Neural cell (in vitro differentiated cells): ENCODE results near the gene MDM2. TPM values are rescaled to one million over a fixed set of nuclear protein-coding genes. Genes with fewer than 3 reads are reported as not detected.
"Not testable (repeated sequence)": the region's sequence is repeated elsewhere in the genome, so short reads cannot be mapped to it uniquely, and the experiment has no call there.

Experiments
- H2AFZ ChIP-seq: fragments of 200-600, 300-800 bp; sonication (generic), shearing (Covaris generic); 2 replicates; pipeline ENCODE4 v1.6.0; 2014; ENCODE audit warnings: low read depth, mild to moderate bottlenecking, antibody characterized with exemption, low read length, moderate library complexity
- H3F3A ChIP-seq: fragments of 200-600 bp; shearing (Covaris generic); 2 replicates; pipeline ENCODE4 v1.6.1; 2016; ENCODE audit warnings: mild to moderate bottlenecking, moderate library complexity, mixed read lengths, antibody characterized with exemption, low read length; ENCODE audit not compliant: insufficient read depth, poor library complexity, severe bottlenecking
- H3K27ac ChIP-seq: fragments of 200-600, 300-800 bp; sonication (generic), shearing (Covaris generic); 2 replicates; pipeline ENCODE4 v1.5.1; 2014; ENCODE audit warnings: mild to moderate bottlenecking, low read length, moderate library complexity
- H3K27me3 ChIP-seq: fragments of 300-800, 200-600 bp; sonication (generic), shearing (Covaris generic); 2 replicates; pipeline ENCODE4 v1.6.0; 2014; ENCODE audit warnings: mild to moderate bottlenecking, low read depth, low read length, moderate library complexity; ENCODE audit not compliant: insufficient read depth
- H3K36me3 ChIP-seq: fragments of 300-800, 200-600 bp; sonication (generic), shearing (Covaris generic); 2 replicates; pipeline ENCODE4 v1.5.1; 2014; ENCODE audit warnings: mild to moderate bottlenecking, antibody characterized with exemption, low read length, moderate library complexity; ENCODE audit not compliant: insufficient read depth
- H3K4me2 ChIP-seq: fragments of 300-800, 200-600 bp; sonication (generic), shearing (Covaris generic); 2 replicates; pipeline ENCODE4 v1.6.0; 2014; ENCODE audit warnings: mild to moderate bottlenecking, low read length
- H3K4me3 ChIP-seq: fragments of 300-800, 200-600 bp; sonication (generic), shearing (Covaris generic); 2 replicates; pipeline ENCODE4 v1.5.1; 2014; ENCODE audit warnings: mild to moderate bottlenecking, low read length, moderate library complexity
- H3K79me2 ChIP-seq: fragments of 200-600 bp; shearing (Covaris generic); replicated peaks from 2 replicates; pipeline ENCODE4 v1.6.0; 2014; ENCODE audit warnings: mild to moderate bottlenecking, low read length, moderate library complexity; ENCODE audit not compliant: insufficient read depth
- H3K9ac ChIP-seq: fragments of 300-800, 200-600 bp; sonication (generic), shearing (Covaris generic); 2 replicates; pipeline ENCODE4 v1.6.1; 2016; ENCODE audit warnings: mild to moderate bottlenecking, low read length, mixed read lengths
- H3K9me2 ChIP-seq: fragments of 200-600 bp; shearing (Covaris generic); 2 replicates; pipeline ENCODE4 v1.6.1; 2016; ENCODE audit warnings: mild to moderate bottlenecking, low read length, mixed read lengths; ENCODE audit not compliant: insufficient read depth
- H3K9me3 ChIP-seq: fragments of 200-600, 300-800 bp; sonication (generic), shearing (Covaris generic); 2 replicates; pipeline ENCODE4 v1.6.1; 2016; ENCODE audit warnings: mild to moderate bottlenecking, mixed run types, low read length, moderate library complexity, mixed read lengths
- H4K20me1 ChIP-seq: fragments of 200-600 bp; shearing (Covaris generic); 2 replicates; pipeline ENCODE4 v1.6.1; 2016; ENCODE audit warnings: mild to moderate bottlenecking, mixed run types; ENCODE audit not compliant: insufficient read depth
- EP300 ChIP-seq: fragments of 450-650 bp; conservative IDR thresholded peaks from 2 replicates; pipeline ENCODE4 v1.6.1; 2014; ENCODE audit warnings: antibody characterized with exemption, mild to moderate bottlenecking, moderate library complexity; ENCODE audit not compliant: poor library complexity, severe bottlenecking
- EZH2 ChIP-seq: fragments of 200-600, 300-800 bp; shearing (Covaris generic), sonication (generic); IDR thresholded peaks from 2 replicates; pipeline ENCODE4 v1.6.1; 2014; ENCODE audit warnings: antibody characterized with exemption, low read length, borderline replicate concordance, mild to moderate bottlenecking; ENCODE audit not compliant: insufficient read depth, poor library complexity, severe bottlenecking
- MXI1 ChIP-seq: fragments of 450-650 bp; conservative IDR thresholded peaks from 2 replicates; pipeline ENCODE4 v1.6.1; 2014; ENCODE audit warnings: antibody characterized with exemption, mild to moderate bottlenecking; ENCODE audit not compliant: poor library complexity, severe bottlenecking
- POLR2AphosphoS5 ChIP-seq: IDR thresholded peaks from 2 replicates; pipeline ENCODE4 v1.6.1; 2012
- RAD21 ChIP-seq: fragments of 450-650 bp; conservative IDR thresholded peaks from 2 replicates; pipeline ENCODE4 v1.6.1; 2014; ENCODE audit warnings: antibody characterized with exemption, mild to moderate bottlenecking, moderate library complexity
- REST ChIP-seq: IDR thresholded peaks from 2 replicates; pipeline ENCODE4 v1.6.1; 2012; ENCODE audit warnings: borderline replicate concordance
- SMC3 ChIP-seq: fragments of 450-650 bp; conservative IDR thresholded peaks from 2 replicates; pipeline ENCODE4 v1.6.1; 2014; ENCODE audit warnings: antibody characterized with exemption, mild to moderate bottlenecking, moderate library complexity; ENCODE audit not compliant: poor library complexity
- TAF1 ChIP-seq: IDR thresholded peaks from 2 replicates; pipeline ENCODE4 v1.6.1; 2012; ENCODE audit warnings: low read depth
- polyA plus RNA-seq: library from polyadenylated mRNA; depleted of rRNA; stranded (reverse); fragments of >200 nt; gene quantifications from 2 replicates; pipeline ENCODE4 v1.2.3, GENCODE V29; 2014
- TF ChIP-seq, protein P1 (sequence below): fragments of 450-650 bp; IDR thresholded peaks from 2 replicates; pipeline ENCODE4 v1.5.1; 2014; ENCODE audit warnings: antibody characterized with exemption, mild to moderate bottlenecking, moderate library complexity; ENCODE audit not compliant: poor library complexity, severe bottlenecking

Gene MDM2
- polyA plus RNA-seq, 1 donor from 2014 or later = 37.5 TPM

DNA sequence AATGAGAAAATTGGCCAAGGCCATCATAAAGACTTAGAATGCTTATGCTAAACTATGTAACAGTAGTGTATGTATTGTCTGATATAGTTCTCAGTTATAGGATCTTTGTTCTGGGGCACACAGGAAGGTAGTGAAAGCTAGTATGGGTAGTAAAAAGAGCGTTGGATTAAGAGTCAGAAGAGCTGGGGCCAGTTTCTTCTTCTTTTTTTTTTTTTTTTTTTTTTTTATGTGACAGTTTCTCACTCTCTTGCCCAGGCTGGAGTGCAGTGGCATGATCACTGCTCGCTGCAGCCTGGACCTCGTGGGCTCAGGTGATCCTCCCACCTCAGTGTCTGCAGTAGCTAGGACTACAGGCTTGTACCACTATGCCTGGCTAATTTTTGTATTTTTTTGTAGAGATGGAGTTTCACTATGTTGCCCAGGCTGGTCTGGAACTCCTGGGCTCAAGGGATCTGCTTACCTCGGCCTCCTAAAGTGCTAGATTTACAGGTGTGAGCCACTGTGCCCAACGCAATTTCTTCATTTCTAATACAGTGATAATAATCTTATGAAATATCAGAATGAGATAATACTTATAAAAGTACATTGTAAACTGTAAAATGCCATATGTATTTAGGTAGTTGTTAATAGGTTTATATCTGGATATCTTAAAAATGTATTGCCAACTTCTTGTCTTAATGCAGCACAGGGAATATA, 7.4 kb downstream of the MDM2 start:
- Histone ChIP-seq H2AFZ (no peak overlapping the region), H3K9me3 (no peaks in the 10 kb centered on the region), H3K27ac (no peak overlapping the region), H3K79me2 (peaks cover 27% of the 10 kb centered on the region), H3F3A (no peaks in the 10 kb centered on the region), H4K20me1 (no peaks in the 10 kb centered on the region), H3K4me3 (no peak overlapping the region), H3K27me3 (no peaks in the 10 kb centered on the region), H3K9ac (no peak overlapping the region), H3K9me2 (no peaks in the 10 kb centered on the region), H3K4me2 (no peak overlapping the region), H3K36me3 (peaks cover 6% of the 10 kb centered on the region)
- TF ChIP-seq SMC3 (no peak), TAF1 (no peak), MXI1 (no peak), POLR2AphosphoS5 (no peak)

GRCh38 chr12:68815928-68816800, 8.2 kb downstream of the MDM2 start:
- Histone ChIP-seq H3K4me2 (no peak overlapping the region), H3K4me3 (no peak overlapping the region), H3K9me2 (no peaks in the 10 kb centered on the region), H3K36me3 (peaks cover 9% of the 10 kb centered on the region), H3K9ac (no peak overlapping the region), H3K27ac (no peak overlapping the region), H4K20me1 (no peaks in the 10 kb centered on the region), H2AFZ (no peak overlapping the region), H3K27me3 (no peaks in the 10 kb centered on the region), H3K79me2 (peaks cover 20% of the 10 kb centered on the region), H3K9me3 (no peaks in the 10 kb centered on the region), H3F3A (no peaks in the 10 kb centered on the region)
- no peak for TF ChIP-seq POLR2AphosphoS5
- TF ChIP-seq RAD21 = no peak
- TF ChIP-seq MXI1 = no peak
- TF ChIP-seq SMC3 = no peak
- TF ChIP-seq REST = no peak
- TF ChIP-seq EZH2 = no peak
- TF ChIP-seq, protein P1, sequence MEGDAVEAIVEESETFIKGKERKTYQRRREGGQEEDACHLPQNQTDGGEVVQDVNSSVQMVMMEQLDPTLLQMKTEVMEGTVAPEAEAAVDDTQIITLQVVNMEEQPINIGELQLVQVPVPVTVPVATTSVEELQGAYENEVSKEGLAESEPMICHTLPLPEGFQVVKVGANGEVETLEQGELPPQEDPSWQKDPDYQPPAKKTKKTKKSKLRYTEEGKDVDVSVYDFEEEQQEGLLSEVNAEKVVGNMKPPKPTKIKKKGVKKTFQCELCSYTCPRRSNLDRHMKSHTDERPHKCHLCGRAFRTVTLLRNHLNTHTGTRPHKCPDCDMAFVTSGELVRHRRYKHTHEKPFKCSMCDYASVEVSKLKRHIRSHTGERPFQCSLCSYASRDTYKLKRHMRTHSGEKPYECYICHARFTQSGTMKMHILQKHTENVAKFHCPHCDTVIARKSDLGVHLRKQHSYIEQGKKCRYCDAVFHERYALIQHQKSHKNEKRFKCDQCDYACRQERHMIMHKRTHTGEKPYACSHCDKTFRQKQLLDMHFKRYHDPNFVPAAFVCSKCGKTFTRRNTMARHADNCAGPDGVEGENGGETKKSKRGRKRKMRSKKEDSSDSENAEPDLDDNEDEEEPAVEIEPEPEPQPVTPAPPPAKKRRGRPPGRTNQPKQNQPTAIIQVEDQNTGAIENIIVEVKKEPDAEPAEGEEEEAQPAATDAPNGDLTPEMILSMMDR = no peak
- no peak for TF ChIP-seq EP300
- TF ChIP-seq TAF1 = no peak

DNA sequence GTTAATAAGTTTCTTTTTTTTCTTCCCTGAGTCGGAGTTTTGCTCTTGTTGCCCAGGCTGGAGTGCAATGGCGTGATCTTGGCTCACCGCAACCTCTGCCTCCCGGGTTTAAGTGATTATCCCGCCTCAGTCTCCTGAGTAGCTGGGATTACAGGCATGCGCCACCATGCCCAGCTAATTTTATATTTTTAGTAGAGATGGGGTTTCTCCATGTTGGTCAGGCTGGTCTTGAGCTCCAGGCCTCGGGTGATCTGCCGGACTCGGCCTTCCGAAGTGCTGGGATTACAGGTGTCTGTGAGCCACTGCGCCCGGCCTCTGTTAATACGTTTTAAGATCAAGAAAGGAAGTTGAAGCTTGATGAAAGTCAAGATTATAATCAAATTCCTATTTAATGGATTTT, 11.5 kb downstream of the MDM2 start:
- H3K27me3 ChIP-seq, H3K79me2 ChIP-seq, H3K4me3 ChIP-seq, H3K27ac ChIP-seq, H3K9me2 ChIP-seq, H3K4me2 ChIP-seq, H3K9me3 ChIP-seq, H3K9ac ChIP-seq, H3F3A ChIP-seq, H4K20me1 ChIP-seq, H2AFZ ChIP-seq: not testable (repeated sequence)
- peaks cover 16% of the 10 kb centered on the region for H3K36me3 ChIP-seq
